ENCODE results near the gene RPS6KA2.

- TF ChIP-seq POLR2A (IDR thresholded peaks at IDR 0.05), result no peak
- TF ChIP-seq CTCF (IDR thresholded peaks at IDR 0.05), result no peak
Measured at GRCh38 chr6:166655713-166656229, 28.7 kb upstream of the RPS6KA2 start.

Measured in testis (tissue), 2 donors.